GM12864 (cell line): Measurements from ENCODE around the gene SLC12A8.

Experiments
- DNase-seq: peaks from one replicate; pipeline ENCODE4 v3.0.0-alpha.2; 2011; ENCODE audit warnings: low read depth
- H3K4me3 ChIP-seq: 2 replicates; pipeline ENCODE4 v1.5.1; 2011; ENCODE audit warnings: mild to moderate bottlenecking, low read depth, low read length, control low read depth
- CTCF ChIP-seq: IDR thresholded peaks from 2 replicates; pipeline ENCODE4 v1.5.1; 2011; ENCODE audit warnings: low read depth, mild to moderate bottlenecking, moderate library complexity, low read length, control low read depth, inconsistent platforms; ENCODE audit errors: missing control alignments

SLC12A8 gene

GRCh38 chr3:125140818-125141595, 71.5 kb downstream of the SLC12A8 start:
- no peak for TF ChIP-seq CTCF
- DNase-seq = peak; percentile 91
- H3K4me3 ChIP-seq = peak overlapping the region; percentile 29

GRCh38 chr3:125140011-125140817, 72.3 kb downstream of the SLC12A8 start:
- no peak for DNase-seq
- no peak overlapping the region for H3K4me3 ChIP-seq
- TF ChIP-seq CTCF = no peak

GRCh38 chr3:125139386-125139785, 73.2 kb downstream of the SLC12A8 start:
- no peak for TF ChIP-seq CTCF
- no peak overlapping the region for H3K4me3 ChIP-seq
- no peak for DNase-seq

- no peak for TF ChIP-seq CTCF
- no peak for DNase-seq
- H3K4me3 ChIP-seq = no peak overlapping the region
Observed at GRCh38 chr3:125137358-125138033, 75.1 kb downstream of the SLC12A8 start.

- DNase-seq = no peak
- H3K4me3 ChIP-seq = no peak overlapping the region
- TF ChIP-seq CTCF = no peak
Observed at GRCh38 chr3:125136966-125137357, 75.6 kb downstream of the SLC12A8 start.

GRCh38 chr3:125136515-125136914, 76.0 kb downstream of the SLC12A8 start:
- DNase-seq = no peak
- no peak for TF ChIP-seq CTCF
- H3K4me3 ChIP-seq = no peak overlapping the region
